ENCODE measurements around the gene OR51E1. TPM values are rescaled to one million over a fixed set of nuclear protein-coding genes. Genes with fewer than 3 reads are reported as not detected.

OR51E1 gene
- total and polyA plus RNA-seq, 10 of the 15 experiments (the other 5 are each of a cell fraction or from before 2014, with no cell fraction given), result not detected

- Histone ChIP-seq H2AFZ (ENCODE audit: control insufficient read depth, low read depth, low read length) (no peak within 1 kb of the TSS), H3K27ac (ENCODE audit: control insufficient read depth, insufficient read depth) (no peak within 1 kb of the TSS), H3K4me1 (ENCODE audit: control insufficient read depth, insufficient read depth, low read length) (no peaks in the 10 kb centered on the region; the same call in none of the 2 replicates), H4K20me1 (ENCODE audit: control insufficient read depth, insufficient read depth) (no peaks in the 10 kb centered on the region), H3K4me3 (no peak within 1 kb of the TSS), H3K36me3 (ENCODE audit: control insufficient read depth in 2 of 2, insufficient read depth in 2 of 2, low read length in 1 of 2) (no peaks in the 10 kb centered on the region), H3K9me3 (replicated peaks; ENCODE audit: control insufficient read depth, insufficient read depth, low read length) (no peaks in the 10 kb centered on the region), H3K4me2 (ENCODE audit: control insufficient read depth, insufficient read depth) (no peak within 1 kb of the TSS), H3K79me2 (ENCODE audit: control insufficient read depth, insufficient read depth, low read length) (no peaks in the 10 kb centered on the region), H3K9ac (ENCODE audit: control insufficient read depth, insufficient read depth, low read length) (no peak within 1 kb of the TSS), H3K27me3 (replicated peaks in 1 of 2; ENCODE audit: control insufficient read depth in 2 of 2, insufficient read depth in 2 of 2, low read length in 1 of 2) (no peaks in the 10 kb centered on the region; a peak in 1 of 4 replicates)
- ATAC-seq, result peak; percentile 44
- DNase-seq (ENCODE audit: low read depth, low spot score), result no peak
- ChIA-PET SMC1A (ENCODE audit: uncharacterized antibody, unreplicated experiment) (interaction anchor here (1.1 to 1.3 kb wide), 2 partner anchors 17 to 196 kb away, joined by 3 read pairs; no protein-coding TSS in a partner anchor), RAD21 (ENCODE audit: unreplicated experiment) (no interaction called here), CTCF (interaction anchor here (1.2 kb wide), 1 partner anchor 11 kb away, joined by 5 read pairs; no protein-coding TSS in a partner anchor), POLR2A (no interaction called here)
- FAIRE-seq, result no peak
- in situ Hi-C loops (cut with MboI) (no loop called here), intact Hi-C loops (cut with micrococcal nuclease; ENCODE audit: unreplicated experiment) (loop anchor here (5.0 kb wide), 2 partner anchors 33 to 48 kb away; no protein-coding TSS in a partner anchor)
- TF ChIP-seq PKNOX1 (IDR thresholded peaks at IDR 0.05), result peak; percentile 75
- peak; percentile 85 for TF ChIP-seq ZBTB40 (IDR thresholded peaks at IDR 0.05; ENCODE audit: borderline replicate concordance)
- TF ChIP-seq BHLHE40 (IDR thresholded peaks at IDR 0.05; ENCODE audit: borderline replicate concordance in 1 of 2, low read depth in 2 of 2, low read length in 1 of 2), result 0 out of 4 replicates have a peak, but pooled peaks of 1 of the 2 experiments have one; percentile 14
- no peak for TF ChIP-seq YBX1 (IDR thresholded peaks at IDR 0.05)
- BruUV-seq (replicated peaks), result no TSS peak
- WGBS (ENCODE audit: insufficient coverage, insufficient replicate concordance, low lambda C conversion rate, missing lambda C conversion rate), result 0% methylated on average over 5 of the region's 5 CpGs
Measured at GRCh38 chr11:4704054-4704789, 60.4 kb downstream of the OR51E1 start, which contains the start of gene MMP26. Gene MMP26 (plus strand): TSS chr11:4704784.
